K562 treated with DMSO at 1 percent for 24 hours (cell line): ENCODE data around the gene MYOC. TPM values are rescaled to one million over a fixed set of nuclear protein-coding genes. Genes with fewer than 3 reads are reported as not detected.

Source experiments
- total RNA-seq: library from RNA; unstranded; fragments of 300-600 nt; gene quantifications from 2 replicates; pipeline ENCODE4 v1.2.3, GENCODE V29; 2022; ENCODE audit warnings: low read depth; ENCODE audit not compliant: insufficient read depth

MYOC gene
- total RNA-seq = 0.29 TPM in 1 of 2 replicates, not detected in the other

DNA sequence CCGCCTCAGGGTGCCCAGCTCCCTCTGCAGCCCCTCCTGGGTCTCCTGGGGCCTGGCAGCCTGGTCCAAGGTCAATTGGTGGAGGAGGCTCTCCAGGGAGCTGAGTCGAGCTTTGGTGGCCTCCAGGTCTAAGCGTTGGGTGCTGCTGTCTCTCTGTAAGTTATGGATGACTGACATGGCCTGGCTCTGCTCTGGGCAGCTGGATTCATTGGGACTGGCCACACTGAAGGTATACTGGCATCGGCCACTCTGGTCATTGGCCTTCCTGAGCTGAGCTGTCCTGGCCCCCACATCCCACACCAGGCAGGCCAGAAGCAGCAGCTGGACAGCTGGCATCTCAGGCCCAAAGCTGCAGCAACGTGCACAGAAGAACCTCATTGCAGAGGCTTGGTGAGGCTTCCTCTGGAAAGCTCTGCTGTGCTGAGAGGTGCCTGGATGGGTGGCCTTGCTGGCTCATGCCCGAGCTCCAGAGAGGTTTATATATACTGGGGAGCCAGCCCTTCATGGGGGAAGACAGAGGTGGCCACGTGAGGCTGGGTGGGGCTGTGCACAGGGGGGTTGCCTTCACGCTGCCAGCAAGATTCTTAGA is at the start of gene MYOC:
Gene MYOC, minus strand, starts transcription at position 455 of the 589 bp plus-strand sequence. Its CDS starts 77 bp downstream, at position 378.

DNA sequence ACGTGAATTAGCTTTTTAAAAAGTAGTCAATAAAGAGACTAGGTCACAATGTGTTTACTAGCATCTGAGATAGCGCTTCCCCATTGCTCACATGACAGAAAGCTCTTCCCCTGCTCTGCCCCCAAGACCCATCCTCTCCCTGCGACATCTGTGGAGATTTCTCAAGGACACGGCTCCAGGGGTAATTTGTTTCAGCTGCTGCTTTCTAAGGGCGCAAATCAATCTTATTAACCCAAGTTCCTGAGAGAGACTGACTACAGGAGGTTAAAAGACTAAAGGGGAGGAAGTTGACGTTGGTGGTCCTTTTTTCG is 30.4 kb downstream of the MYOC start, which contains the start of gene MYOCOS:
Gene MYOCOS, plus strand, starts transcription at position 92 of the 311 bp plus-strand sequence. CDS start 1,641 bp downstream, outside the sequence.

Other genes with a start within 250 kb of the MYOC start
- 59.2 and 68.2 TPM in 2 replicates for gene PRRC2C, start 167.2 kb downstream of the MYOC start, total RNA-seq
- gene MYOCOS, start 30.4 kb downstream of the MYOC start, total RNA-seq = not detected in 2 replicates
- 5.6 and 8.1 TPM in 2 replicates for gene VAMP4, start 89.4 kb upstream of the MYOC start, total RNA-seq
- gene METTL13, start 129.0 kb upstream of the MYOC start, total RNA-seq = 37.5 and 39.2 TPM in 2 replicates
- 1.6 TPM in 1 of 2 replicates, not detected in the other for gene DNM3, start 188.8 kb upstream of the MYOC start, total RNA-seq